CD4-positive, alpha-beta T cell treated with Interferon gamma for 1 hour (primary cell): ENCODE measurements around the gene AFDN.

Experiments used
- DNase-seq: peaks from one replicate; pipeline ENCODE4 v3.0.0-alpha.2; 2020

The AFDN gene

DNA sequence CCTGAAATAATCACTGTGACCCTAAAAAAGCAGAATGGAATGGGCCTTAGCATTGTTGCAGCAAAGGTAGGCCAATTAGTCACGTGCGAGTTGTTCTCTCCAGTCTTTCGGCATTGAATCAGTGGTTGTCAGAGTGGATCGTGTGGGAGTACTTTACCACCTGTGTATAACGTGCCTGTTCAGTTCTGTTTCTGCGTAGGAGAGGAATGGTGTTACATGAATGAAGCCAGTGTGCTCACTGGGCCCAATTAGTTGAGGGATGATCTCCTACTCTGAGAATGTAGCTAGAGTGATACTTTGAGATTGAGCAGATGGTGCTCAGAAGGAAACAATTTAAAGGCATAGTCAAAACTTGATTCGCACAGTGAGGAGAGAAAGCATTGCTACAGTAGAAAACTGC is 98.3 kb downstream of the AFDN start:
- no peak for DNase-seq

DNA sequence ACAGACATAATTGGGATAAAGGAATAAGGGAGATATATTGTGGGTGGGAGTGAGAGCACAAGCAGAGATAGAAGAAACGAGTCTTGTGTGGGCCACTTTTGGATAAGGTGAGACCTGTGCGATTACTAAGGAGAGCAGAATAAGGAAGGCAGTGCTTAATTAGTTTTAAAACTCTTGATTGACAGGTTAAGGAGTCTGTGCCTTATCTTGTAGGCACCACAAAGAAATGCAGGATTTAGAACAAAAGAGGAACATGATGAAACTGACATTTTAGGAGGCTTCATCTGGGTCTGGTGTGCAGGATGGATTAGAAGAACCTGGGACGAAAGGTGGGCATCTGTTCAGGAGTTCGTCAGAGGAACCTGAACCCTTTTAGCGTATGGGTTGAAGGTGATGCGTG is 100.5 kb downstream of the AFDN start:
- DNase-seq: no peak

DNA sequence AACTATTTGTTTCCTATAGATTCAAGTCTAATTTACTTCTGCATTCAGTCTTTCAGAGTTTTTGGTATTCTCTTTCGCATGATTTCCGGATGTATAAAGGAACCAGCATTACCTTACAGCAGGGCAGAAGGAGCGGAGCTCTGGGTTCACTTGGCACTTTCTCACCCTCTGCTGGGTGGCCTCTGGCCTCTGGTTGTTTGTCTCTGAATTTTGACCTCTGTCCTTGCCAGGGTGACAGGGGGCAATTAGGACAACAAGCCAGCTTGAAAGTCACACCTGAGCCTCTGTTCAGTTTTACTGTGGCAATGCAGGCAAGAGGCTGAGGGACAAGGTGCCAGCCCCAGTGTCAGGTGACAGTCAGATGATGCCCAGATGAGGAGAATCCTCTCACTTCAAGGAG is 101.4 kb downstream of the AFDN start:
- DNase-seq: no peak

DNA sequence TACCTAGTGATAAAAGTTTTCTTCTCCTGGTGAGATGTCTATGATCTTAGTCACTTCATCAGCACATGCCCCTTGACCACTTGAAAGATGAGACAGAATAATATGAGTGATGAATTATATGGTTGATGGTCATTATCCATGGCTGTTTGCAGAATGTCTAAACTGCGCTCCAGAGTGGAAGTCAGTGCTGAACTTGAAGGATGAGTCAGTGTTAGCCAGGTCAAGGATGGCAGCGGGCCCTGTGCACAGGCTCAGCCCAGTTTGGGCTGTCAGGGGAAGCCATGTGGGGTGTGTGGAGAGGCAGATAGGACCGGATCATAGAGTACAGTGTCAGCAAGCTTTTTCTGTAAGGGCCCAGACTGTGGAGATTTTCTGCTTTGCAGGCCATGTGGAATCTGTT is 103.6 kb downstream of the AFDN start:
- no peak for DNase-seq

DNA sequence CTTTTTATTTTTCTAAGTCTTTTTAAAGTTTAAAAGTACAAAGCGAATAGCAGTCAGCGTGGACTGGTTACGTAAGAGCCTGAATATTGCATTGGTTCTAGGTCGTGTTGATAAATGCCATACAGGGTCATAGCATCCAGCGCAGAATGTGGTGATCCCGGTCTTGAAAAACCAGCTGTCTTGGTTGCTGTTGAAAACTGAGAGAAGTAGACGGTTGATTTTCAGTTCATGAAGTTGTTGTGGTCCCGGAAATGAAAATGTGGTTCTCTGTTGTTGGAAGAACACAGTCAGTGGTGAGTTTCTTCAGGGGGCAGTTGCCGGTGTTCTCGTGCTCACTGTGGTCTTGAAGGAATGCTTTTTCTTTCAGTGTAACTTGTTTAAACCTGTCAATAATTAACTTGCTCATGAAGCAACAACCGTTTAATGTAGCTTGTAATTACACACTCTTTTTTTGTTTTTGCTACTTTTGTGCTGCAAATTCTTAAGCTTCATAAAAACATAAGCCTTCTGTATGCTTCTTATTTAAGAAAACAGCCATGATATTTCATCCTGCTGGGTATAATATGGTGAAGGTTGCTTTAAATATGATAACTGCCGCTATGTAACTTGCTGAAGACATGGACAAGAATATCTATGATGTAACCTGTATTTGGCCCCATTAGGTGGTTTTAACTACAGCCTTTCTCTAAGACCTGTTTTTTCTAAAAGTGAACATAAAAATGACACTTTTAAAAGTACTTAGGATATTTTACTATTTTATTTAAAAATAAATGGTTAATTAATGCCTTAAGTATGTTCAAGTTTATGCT is 106.0 kb downstream of the AFDN start:
- DNase-seq: no peak

DNA sequence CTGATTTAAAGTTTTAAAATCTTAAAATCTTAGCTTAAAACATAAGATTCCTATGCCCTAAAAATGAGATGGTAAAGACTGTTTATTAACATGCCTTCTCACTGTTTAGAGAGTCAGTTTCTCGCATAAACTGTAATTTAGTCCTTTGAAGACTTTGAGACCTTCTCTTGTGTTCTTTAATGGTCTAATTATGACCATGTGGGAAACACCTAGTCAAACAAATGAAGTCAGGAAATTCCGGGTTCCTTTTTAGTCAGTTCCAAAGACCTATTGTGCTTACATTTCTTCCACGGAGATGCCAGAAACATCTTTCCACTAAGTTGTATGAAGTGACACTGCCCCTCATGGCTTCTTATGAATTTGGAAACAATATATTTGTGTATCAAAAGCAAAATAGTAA is 106.6 kb downstream of the AFDN start:
- DNase-seq: no peak

DNA sequence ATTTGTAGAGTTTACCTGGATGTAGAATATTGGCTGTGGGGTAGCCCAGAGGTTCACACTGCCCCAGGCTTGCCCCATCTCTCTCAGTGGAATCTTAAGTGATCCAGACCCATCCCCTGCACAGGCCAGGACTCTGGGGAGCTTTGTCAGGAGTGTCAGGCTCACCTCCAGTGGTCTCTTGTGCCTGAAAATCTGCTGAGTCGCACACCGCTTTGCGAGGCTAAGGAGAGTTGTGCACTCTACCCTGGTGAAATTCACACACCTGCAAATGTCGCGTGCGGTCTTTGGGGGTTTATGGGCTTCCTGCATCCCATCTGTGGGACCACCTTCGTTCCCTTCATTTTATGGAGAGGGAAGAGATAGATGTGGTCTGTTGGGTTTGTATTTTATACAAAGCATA is 107.1 kb downstream of the AFDN start:
- DNase-seq: no peak

DNA sequence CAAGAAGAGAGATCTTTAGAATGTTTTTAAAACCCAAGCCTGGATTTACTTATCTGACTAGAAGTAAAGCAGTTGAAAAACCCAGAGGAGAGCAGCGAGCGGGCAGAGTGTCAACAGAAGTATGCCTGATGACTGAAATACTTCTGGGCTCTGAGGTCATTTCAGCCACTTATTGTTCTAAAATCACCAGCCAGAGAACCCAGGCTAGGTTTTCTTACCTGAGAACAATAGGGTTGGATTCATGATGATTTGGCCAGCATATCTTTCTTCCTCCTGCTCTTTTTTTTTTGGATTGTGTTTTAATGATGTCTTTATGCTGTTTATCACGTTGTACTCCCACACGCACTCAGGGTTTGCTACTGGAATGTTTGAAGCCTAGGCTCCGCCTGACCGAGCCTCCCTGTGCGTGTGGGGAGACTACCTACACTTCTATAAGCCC is 107.7 kb downstream of the AFDN start:
- no peak for DNase-seq

DNA sequence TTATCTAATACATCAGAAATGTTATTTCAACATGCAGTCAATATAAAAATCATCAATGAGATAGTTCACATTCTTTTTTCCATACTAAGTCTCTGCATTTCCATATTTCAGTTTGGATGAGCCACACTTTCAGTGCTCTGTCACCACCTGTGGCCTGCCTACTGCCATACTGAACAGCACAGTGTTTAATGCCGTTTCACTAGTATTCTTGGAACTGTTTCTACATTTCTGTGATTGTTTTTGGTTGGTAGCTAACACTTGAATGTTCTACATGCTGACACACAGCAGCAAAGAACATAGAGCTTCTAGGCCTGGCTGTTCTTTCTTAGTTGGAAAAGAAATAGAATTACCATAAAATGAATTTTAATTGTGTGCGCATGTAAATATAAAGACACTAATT is 109.3 kb downstream of the AFDN start:
- DNase-seq: no peak

DNA sequence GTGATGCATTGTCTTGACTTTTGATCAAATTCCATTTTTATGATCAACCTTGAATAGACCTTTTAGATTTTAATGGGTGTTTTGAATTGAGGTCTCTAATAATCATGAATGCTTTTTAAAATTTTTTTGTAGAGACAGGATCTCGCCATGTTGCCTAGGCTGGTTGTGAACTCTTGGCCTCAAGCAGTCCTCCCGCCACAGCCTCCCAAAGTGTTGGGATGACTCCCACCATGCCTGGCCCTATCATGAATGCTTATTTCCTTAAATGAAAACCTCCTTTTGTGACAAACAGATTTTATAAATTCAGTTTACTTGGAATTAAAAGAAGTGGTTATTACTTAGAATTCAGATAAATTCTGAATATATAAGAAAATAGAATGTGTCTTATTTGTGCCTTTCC is 110.6 kb downstream of the AFDN start:
- DNase-seq: no peak

DNA sequence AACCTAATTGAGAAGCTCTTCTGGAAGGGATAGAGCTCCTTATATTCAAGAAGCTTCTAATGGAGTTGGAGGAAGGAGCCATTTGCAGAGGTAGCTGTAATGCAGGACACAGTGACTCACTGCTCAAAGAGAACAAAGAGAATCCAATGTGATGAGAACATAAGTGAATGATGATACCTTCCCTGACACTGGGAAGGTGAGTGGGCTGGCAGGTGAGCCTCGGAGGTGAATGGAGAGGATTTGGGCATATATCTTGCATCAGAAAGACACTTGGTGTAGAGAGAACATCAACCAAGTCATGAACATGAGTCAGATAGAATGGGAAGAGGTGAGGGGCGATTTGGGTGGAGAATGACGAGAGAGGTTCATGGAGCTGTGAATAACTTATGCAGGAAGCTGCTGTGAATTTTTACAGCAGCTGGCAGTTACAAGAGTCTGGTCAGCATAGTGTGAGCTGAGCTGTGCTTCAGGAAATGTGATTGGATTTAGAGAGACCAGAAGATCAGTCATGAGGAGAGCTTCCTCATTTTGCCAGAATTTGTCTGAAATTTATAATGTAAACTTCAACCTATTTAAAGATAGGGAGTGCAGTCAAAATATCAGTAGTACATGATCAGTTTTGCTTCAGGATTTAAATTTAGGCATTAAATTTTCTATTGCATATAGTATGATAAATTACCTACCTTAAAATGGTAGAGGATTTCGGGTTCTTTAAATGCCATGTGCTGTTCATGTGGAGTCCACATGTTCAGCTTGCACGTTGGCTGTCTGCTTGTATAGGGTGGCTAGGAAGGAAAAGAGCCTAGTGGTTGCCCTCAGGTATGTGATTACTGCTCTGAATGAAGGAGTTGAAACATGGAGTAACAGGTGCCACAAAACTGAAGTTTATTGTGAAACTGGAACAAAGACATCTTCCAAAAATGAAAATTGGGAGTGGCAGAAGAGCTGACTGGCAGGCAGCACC is 111.5 kb downstream of the AFDN start:
- DNase-seq: no peak

DNA sequence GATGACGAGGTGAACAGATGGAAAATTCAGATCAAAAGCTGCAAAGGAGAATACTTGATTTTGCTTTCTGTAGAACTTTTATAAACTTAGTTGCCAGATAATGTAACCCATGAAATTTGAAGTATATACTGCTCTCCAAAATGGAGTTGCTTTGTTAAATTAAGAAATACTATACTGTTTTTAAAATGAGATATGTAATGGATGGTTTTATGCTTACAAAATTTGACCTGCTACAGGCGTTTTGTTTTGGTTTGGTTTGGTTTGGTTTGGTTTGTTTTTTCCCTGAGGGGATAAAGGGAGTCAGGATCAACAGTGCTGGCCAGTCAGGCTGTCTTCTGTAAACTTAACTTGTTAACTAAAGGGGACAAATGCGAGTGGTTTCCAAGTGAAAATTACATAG is 115.1 kb downstream of the AFDN start:
- DNase-seq: no peak

DNA sequence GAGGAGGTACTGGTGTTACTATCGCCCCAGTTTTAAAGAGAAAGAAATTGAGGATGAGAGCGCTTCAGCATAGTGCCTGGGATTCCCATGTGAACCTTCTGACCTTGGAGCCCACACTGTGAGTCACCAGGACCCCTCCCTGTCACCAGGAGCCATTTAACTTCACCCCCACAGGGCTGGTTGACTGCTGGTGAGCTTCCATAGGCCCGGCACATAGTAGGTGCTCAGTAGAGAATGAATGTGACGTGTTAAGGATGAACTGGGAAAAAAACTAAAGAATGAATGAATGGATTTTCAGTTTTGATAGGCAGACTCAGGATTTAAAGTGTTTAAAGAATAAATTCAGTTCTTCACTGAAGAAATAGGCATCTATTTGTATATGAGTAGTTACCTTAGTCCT is 117.4 kb downstream of the AFDN start:
- no peak for DNase-seq

DNA sequence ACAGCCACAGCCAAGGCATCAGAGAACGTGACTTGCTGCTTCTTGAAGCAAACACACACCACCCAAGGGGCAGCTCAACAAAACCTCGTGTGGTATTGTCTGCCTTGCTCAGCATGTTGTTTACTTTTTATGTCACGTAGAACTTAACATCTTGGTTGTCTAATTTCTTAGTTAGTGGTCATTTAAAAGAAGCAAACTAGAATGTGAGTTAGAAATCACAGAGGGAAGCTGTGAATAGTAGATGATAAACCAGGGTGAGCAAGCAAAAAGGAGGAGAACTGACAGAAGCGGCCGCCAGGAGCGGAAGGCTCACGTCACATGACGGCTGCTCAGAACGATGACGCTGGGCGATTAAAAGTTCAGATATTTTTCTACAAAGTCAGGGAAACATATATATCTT is 119.3 kb downstream of the AFDN start:
- no peak for DNase-seq

DNA sequence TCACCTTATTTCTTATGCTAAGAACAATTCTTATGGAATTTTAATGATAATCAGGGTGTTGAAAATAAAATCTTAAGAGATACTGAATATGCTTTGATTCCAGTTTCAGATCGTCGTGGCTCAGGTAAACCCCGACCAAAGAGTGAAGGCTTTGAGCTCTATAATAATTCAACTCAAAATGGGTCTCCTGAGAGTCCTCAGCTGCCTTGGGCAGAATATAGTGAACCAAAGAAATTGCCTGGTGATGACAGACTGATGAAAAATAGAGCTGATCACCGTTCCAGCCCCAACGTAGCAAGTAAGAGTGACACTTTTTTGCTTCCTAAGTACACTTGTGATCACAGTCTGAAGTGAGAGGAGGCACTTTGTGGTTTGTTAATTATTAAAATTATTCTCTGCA is 119.9 kb downstream of the AFDN start:
- DNase-seq: no peak

DNA sequence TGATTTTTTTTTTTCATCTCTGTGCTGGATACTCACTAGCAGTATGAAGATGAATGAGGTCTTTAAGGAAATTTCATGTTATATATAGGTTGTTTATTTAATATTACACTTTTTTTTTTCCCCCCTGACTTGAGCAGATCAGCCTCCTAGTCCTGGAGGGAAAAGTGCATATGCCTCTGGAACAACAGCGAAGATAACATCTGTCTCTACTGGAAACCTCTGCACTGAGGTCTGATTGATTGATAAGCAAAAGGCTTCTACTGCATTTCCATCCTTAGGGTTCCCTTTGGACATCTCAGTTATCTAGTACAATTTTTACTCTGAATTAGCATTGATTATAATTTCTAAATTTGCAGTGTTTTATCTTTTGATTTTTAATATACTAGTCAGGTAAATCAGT is 121.0 kb downstream of the AFDN start:
- no peak for DNase-seq

DNA sequence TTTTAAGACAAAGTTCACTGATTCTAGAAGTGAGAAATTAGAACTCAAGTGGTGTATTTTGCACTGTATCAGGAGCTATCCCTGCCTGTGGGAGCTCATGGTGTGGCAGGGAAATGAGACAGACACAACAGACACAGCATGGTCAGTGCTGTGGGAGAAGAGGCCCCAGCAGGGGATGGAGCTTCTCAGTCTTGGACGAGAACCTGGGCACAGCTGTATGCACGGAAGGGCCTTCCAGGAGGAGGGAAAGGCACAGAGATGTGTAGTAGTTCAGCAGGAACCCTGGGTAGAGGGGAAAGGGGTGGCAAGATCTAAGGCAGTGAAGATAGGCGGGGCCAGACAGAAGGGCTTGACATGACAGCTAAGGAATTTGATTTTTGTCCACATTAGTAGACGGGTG is 122.0 kb downstream of the AFDN start:
- no peak for DNase-seq

DNA sequence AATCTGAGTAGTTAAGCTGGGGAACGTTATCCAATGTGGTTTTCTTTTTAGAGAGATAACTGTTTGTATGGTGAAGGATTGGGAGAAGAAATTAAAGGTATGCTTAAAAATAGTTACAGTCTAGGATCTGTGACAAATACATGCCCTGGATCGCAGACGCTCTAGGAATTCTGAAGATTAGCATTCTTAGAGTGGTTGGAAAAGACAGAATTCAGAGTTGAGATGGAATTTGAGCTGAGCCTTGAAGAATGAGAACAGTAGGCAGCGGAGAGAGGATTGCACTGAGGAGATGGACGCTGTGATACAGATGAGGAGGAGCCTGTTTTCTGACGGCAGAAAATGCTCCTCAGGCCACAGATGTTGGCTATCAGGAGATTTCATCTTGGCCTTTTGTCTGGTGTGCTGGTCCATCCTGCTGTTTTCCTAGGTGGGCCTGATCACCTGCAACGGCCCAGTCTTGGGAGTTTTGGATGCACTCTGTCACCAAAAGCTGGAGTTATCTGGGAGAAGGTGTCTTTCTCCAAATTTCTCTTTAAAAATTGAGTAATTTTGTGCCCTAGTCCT is 122.5 kb downstream of the AFDN start:
- DNase-seq: no peak

DNA sequence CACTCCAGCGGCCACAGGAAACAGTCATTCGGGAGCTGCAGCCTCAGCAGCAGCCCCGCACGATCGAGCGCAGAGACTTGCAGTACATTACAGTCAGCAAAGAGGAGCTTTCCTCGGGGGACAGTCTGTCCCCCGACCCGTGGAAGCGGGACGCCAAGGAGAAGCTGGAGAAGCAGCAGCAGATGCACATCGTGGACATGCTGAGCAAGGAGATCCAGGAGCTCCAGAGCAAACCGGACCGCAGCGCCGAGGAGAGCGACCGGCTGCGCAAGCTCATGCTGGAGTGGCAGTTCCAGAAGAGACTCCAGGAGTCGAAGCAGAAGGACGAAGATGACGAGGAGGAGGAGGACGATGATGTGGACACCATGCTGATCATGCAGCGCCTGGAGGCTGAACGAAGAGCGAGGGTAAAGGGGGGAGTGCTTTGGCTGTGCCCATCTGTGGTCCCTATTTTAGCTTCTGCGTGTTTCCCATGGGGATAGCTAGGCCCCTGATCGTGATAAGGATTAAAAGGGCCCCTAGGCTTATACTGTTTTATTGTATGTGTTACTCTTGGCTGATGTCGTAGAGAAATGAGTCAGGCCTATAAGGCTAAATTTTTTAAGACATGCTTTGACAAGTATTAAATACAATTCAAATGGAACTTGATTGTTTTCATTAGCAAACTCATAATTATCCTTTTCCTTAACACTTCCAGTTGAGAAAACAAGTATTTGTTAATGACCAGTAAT is 125.2 kb downstream of the AFDN start:
- no peak for DNase-seq

DNA sequence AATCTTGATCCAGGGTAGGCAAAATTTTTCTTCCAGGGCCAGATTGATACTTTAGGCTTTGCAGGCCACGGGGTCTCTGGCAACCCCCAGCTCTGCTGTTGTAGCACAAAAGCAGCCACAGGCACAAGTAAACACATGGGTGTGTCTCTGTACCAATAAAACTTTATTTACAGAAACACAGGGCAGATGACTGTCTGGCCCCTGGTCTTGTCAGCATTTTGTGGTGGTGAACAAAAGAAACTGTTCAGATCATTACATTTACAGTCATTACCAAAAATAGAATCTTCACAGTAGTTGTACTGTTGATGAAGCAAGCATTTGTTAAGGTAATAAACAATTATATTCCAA is 125.8 kb downstream of the AFDN start:
- DNase-seq: no peak

DNA sequence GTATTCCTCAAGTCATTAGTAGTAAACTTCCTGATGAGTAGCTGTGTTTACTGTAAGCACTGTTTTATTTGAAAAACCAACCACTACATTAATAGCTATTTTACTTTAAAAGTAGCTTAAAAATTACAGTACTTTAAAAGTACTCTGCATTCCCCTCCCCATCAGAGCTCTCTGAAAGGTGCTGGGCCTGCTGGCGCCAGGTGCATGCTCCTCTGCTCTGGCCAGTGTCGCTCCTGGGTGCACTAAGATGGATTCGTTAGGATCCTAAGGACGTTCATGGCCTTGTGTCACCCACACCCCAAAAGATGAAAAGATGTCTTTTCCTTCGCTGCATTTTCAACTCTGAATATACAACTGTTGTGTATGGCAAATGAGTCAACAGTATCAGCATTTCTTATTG is 126.8 kb downstream of the AFDN start:
- no peak for DNase-seq

DNA sequence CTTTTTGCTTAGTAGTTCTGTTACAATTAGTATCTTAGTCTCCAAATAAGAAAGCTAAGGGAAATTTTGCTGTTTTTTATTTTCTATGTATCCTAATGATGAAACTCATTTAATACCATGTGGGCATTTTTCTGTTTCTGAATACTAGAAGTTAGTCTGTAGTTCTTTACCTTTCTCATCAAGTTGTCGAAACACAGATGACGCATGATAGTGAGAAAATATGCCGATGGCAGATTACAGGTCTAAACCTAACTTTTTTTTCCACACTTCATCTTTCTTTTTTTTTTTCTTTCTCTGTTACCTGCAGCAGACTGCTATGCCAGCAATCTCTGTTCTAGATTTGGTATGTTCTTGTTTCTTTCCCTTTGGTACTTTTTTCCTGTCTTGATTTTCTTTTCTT is 127.4 kb downstream of the AFDN start:
- no peak for DNase-seq

DNA sequence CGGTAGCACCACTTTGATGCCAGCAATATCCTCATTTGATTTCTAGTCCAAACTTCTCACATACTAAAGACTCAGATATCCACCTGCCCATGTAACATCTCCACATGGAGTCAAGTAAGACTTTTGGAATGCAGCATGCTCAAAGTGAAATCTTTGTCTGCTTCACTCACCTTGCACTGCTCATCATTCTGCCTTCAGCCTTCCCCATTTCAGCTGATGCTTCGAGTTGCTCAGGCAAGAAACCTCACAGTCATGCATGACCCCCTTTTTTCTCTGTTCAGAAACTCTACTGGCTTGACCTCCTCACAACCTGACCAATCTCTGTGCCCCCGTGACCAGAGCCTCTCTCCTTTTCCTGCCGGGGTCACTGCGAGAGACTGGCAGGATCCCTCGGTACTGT is 129.8 kb downstream of the AFDN start:
- DNase-seq: no peak
